ENCODE data around the gene GIT1.

GIT1 gene

GRCh38 chr17:29577001-29577370 lies 12.5 kb downstream of the GIT1 start:
- DNase-seq, result no peak

DNA sequence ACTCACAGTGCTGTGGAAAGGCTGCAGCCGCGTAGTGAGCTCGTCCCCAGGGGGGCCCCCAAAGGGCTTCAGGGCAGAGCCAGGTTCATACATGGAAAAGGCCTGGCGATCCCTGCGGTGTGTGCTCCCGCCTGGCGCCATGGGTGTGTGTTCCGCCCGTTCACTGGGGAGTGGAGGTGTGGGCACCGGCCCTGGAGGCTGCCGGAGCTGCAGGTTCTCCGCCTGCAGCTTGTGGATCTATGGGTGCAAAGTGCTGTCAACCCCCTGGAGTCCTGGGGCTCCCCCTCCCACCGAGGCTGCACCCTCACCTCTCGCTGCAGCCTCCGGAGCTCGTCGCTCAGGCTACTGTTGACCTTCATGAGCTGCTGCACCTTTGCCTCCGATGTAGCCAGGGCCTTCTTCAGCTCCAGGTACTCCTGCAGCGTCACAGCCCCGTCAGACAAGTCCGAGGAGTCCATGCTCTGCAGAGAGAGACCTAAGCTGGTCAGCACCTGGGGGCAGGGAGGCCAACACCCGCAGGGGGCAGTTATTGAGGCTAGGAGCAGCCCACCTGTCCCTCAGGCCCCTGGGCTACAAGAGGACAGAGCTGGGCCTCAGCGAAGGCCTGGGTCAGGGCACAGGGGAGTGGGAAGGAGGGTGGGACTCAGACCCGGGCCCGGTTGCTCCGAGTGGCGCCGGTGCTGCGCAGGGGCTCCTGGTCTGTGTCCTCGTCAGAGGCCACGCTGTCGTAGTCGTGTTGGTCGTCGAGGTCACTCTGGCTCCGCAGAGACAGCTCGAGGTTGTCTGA lies 13.0 kb downstream of the GIT1 start:
- DNase-seq, result no peak

DNA sequence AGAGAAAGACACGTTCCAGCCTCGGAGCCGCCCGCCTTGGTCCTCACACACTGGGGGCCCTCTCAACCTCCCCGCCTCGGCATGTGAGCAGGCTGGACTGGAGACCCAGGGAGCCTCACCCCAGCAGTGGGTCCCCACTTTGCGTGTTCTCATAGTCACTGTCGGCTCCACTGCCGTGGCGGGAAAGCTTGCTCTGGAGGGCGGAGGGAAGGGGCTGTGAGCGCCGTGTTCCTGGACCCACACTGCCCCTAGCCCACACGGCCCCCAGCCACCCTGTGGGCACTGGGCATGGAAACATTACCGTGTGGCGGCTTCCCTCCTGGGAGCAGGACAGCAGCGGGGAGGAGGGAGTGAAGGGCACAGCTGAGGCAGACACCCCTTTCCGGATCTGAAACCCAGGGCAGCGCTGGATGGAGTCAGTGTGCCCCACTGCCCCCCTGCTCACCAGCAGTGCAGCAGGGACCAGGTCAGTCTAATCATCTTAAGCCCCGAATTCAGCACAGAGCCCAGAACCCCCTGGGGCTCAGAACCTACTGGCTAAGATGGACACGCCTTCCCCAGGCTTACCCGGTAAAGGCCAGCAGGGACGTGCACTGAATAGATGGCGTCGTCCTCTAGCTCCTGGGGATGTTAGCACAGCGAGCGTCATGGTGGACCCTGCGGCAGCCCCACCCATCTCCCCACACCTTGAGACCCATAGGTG lies 13.8 kb downstream of the GIT1 start:
- DNase-seq, result no peak

GRCh38 chr17:29574732-29575510 lies 14.5 kb downstream of the GIT1 start:
- DNase-seq, result no peak

DNA sequence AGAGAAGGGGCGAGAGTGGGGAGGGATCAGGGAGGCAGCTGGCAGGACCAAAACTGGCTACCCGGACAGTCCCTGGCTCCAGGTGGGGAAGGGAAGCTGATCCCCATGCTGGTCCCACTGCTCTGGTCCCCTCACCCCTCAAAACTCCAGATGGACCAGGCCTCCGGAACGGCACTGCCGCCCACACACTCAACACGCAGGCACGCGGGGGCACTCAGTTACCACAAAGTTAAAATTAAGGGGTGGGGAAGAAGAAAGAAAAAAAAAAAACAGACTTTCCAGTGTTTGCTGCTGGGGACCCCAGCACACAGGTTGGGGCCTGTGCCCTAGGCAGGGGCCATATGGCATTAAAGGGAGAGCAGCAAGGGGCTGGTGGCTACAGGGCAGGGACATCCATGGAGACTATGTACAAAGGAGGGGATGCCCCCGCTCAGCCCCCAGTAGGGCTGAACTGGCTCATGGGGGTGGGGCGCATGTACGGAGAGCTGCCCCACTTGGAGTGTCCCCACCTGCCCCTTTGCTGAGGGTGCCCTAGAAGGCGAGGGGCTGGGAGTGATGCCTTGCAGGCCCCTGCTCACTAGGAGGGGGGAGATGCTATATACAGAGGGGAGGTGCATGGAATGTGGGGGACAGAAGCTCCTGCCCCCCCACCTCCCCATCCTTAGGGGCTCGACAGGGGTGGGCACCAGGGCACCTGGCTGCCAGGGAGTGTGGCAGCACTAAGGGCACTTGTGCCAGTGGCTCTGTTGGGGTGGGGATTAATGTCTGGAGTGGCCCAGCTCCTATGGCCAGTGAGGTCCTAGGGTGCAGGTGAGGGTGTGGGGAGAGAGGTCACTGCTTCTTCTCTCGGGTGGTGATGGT lies 15.3 kb downstream of the GIT1 start:
- no peak for DNase-seq

GRCh38 chr17:29573558-29573869 lies 15.9 kb downstream of the GIT1 start:
- DNase-seq, result no peak

DNA sequence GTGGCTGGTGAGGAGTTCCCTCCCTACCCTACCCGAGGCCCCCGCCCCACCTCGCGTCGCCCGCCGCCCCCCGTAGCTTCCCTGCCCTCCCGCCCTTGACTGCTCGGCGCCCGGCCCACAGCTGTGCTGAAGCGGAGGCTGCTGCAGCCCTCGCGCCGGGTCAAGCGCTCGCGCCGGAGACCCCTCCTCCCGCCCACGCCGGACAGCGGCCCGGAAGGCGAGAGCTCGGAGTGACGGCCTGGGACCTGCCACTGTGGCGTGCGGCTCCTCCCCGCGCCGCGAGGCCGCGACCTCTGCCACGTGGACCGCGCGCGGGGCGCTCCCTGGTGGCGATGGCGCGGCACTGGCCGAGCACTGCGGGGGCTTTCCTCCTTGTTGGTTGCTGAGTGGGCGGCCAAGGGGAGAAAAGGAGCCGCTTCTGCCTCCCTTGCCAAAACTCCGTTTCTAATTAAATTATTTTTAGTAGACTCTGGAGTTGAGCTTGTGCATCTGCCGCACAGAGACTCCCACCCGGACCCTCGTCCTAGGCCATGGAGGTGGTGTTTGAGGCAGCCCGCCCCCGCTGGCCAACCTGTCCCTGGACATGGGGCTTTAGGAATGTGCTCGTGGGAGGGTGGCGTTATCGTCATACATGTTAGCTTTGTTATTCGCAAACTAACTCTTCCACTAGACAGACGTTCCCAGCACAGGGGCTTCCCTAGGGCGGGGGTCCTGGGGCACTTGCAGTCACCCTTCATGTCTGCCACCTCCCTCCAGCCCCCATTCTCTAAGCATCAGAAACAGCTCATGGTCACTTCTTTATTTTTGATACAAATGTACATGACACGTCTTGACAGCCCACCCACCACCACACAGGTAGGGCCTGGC lies 16.5 kb downstream of the GIT1 start:
- DNase-seq, result no peak

DNA sequence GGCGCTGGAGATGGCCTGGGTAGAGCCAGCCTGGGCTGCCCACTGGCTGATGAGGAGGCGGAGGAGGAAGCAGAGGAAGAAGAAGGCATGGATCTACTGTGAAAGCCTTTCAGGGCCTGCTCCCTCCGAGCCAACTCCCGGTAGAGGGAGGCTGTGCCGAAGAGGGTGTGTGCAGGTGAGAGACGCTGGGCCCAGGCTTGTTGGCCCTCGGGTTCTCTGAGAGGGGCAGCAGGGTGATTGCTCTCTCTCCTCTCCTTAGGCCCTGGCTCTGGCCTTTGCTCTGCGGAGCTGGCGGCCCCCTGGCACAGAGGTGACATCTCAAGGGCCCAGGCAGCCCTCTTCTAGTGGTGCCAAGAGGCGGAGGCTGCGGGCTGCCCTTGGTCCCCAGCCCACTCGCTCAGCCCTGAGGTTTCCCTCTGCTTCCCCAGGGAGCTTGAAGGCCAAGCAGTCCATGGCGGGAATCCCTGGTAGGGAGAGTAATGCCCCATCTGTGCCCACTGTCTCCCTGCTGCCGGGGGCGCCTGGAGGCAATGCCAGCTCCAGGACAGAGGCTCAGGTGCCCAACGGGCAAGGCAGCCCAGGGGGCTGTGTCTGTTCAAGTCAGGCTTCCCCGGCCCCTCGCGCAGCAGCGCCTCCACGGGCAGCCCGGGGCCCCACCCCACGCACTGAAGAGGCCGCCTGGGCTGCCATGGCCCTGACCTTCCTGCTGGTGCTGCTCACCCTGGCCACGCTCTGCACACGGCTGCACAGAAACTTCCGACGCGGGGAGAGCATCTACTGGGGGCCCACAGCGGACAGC lies 17.4 kb downstream of the GIT1 start:
- no peak for DNase-seq

- no peak for DNase-seq
Measured at GRCh38 chr17:29571486-29571882, 18.0 kb downstream of the GIT1 start.

- DNase-seq, result no peak
Measured at GRCh38 chr17:29570521-29570920, 18.9 kb downstream of the GIT1 start.

DNA sequence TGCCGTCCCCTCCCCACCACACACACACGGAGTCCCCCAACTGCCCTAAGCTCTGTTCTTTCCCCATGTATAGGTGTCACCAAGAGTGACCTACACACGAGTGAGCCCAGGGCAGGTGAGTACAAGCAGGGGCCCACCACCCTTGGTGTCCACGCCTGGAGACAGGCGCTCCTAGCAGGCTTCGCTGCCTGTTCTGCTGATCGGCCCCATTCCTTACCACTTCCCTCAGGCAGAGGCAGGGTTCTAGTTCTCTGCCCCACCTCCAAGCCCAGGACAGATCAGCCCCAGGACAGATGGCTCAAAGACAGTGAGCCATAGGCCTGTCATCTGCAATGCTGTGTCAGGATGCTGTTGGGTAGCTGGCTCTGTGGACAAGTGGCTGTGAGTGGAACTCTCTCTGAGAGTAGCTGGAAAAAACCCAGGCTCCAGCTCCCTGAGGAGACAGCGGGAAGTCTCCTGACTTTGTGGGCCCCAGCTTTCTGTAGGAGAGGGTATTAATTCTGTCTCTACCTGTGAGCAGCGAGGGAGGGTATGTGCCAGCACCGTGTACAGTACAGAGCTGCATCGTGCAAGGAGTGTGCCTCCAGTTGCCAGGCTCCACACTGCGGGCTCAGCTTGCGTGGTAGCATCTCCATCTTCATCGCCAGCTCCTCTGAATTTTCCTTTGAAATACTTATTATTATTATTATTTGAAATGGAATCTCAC lies 20.1 kb downstream of the GIT1 start:
- DNase-seq, result no peak

DNA sequence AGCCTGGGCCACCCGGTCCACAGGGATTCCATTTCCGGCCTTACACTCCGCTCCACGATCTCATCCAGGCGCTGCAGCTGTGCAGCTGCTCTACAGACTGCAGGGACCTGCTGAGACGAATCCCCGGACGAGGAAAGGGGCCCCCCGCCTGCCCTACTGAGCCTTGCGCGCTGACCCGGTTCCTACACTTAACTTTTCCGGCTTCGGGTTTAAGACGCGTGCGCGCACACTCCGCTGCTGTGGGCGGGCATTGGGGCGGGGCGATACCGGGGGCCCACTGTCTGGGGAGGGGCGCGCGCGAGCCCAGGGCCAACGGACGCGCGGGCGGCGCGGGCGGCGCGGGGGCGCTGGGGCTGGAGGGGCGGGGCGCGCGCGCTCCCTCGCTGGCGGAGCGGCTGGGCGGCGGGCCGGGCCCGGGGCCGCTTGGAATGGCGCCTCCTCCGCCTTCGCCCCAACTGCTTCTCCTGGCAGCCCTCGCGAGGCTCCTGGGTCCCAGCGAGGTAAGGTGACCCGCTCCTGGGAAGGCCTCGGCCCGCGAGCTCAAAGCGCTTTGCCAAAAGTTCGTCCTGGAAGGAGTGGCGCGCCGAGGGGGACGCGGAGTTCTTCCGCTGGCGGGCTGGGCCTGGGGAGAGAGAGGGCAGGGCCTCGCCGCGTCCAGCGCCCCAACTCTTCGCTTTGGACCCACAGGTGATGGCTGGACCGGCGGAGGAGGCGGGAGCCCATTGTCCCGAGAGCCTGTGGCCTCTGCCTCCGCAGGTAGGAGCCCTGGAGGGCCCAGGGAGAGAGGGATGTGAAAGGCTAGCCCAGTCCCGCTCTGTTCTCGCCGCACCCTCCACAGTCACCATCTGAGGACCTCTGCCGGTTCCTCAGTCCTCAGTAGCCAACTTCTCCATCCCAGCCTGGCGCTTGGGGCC lies 20.9 kb downstream of the GIT1 start, which contains the start of gene TP53I13:
Gene TP53I13, plus strand, starts transcription at position 371 of the 914 bp plus-strand sequence. Its CDS starts 58 bp downstream, at position 429.
- DNase-seq, result peak; percentile 35

DNA sequence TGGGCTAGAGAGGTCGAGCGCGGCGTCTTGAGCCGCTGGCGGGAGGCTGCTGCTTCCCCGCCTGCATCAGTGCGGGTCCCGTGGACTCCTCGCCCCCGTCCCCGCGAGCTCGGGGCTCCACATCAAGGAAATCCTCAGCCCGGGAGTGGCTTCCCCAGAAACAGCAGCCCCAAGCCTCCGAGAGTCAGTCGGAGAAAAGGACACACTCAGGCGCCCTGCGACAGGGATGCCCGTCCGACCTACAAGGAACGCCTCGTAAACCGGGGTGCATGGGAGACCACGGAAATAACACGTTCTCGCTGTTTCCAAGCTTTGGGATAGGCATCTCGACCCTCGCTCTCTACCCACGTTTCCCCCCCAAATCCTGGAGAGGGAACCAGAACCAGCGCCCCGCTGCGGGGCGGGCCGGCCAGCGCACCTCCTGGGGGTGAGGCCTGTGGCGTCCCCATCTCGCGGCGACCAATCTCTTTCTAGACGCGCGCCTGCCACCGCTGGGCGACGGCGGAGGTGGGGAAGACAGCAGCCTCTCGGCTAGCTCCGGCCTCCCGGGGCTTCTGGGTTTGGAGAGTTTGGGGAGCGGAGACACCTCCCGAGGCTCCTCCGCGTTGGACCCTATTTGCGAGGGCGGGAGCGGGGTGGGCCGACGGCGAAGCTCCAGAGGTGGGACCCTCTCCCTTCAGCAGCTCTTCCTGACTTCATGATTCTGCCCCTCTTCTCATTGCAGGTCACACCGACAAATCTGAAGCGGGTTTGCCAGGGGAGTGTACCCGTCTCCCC lies 21.7 kb downstream of the GIT1 start:
- peak; percentile 8 for DNase-seq

DNA sequence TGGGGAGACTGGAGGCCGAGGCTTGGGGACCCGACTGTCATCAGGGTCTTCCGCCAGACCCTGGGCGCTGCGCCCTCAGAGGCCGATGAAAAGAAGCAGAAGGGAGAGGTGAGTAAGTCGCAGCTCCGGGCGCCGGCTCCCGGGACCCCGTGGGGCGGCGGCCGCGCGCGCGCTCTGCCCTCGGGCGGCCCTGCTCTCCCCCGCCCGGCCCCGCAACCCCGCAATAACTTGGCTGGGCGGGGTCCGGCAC lies 22.2 kb downstream of the GIT1 start:
- no peak for DNase-seq

GRCh38 chr17:29566473-29567303 lies 22.8 kb downstream of the GIT1 start, which contains the start of gene ABHD15:
Gene ABHD15 (minus strand): TSS chr17:29567037. CDS start chr17:29566966, 71 bp downstream.
- peak; percentile 33 for DNase-seq

DNA sequence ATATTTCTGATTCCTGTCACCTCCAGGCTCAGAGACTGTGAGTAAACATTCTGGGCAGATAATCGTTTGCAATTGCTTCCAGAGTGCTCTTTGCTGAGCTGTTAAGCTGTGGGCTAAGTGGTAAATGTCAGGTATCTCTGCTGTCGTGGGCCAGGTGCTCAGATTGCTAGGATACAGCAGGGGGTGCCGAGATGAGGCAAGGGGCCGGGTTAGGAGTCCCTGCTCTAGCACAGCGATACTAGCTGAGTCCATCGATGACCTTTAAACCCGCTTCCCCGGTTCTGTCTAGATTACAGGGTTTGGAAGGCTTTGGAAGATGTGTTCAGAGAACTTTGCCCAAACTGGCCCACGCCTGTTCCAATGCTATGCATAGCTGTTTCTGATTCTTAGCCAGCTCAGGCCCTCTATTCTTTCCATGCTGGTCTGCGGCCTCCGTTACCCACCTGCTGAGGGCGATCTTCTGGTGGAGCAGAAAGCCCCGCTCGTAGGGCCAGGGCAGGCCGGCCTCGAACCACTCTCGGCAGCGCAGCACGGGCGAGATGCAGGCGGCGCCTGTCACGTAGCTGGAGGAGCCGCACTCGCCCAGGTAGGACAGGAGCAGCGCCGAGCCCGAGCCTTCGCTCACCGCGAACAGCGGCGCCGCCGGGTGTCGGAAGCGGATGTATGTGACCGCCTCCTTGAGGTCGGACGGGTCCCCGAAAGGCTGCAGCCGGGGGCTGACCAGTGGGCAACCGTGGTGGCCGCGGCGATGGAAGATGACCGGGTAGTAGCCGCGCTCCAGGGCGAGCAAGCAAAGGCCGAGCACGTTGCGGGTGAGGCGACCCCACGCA lies 23.6 kb downstream of the GIT1 start:
- DNase-seq, result peak; percentile 10

- no peak for DNase-seq
Measured at GRCh38 chr17:29563816-29564215, 25.6 kb downstream of the GIT1 start.
